GM21737 (cell line): ENCODE measurements around the gene FOXC1.

ENCODE experiments used
- ATAC-seq: cut with Tn5 transposase; IDR thresholded peaks from one replicate; pipeline ENCODE4 v1.9.1; 2021; ENCODE audit warnings: mild to moderate bottlenecking, moderate library complexity; ENCODE audit not compliant: unreplicated experiment

FOXC1 gene

DNA sequence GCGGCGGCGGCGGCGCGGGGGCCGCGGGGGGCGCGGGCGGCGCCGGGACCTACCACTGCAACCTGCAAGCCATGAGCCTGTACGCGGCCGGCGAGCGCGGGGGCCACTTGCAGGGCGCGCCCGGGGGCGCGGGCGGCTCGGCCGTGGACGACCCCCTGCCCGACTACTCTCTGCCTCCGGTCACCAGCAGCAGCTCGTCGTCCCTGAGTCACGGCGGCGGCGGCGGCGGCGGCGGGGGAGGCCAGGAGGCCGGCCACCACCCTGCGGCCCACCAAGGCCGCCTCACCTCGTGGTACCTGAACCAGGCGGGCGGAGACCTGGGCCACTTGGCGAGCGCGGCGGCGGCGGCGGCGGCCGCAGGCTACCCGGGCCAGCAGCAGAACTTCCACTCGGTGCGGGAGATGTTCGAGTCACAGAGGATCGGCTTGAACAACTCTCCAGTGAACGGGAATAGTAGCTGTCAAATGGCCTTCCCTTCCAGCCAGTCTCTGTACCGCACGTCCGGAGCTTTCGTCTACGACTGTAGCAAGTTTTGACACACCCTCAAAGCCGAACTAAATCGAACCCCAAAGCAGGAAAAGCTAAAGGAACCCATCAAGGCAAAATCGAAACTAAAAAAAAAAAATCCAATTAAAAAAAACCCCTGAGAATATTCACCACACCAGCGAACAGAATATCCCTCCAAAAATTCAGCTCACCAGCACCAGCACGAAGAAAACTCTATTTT, 2.0 kb downstream of the FOXC1 start:
- no peak for ATAC-seq

DNA sequence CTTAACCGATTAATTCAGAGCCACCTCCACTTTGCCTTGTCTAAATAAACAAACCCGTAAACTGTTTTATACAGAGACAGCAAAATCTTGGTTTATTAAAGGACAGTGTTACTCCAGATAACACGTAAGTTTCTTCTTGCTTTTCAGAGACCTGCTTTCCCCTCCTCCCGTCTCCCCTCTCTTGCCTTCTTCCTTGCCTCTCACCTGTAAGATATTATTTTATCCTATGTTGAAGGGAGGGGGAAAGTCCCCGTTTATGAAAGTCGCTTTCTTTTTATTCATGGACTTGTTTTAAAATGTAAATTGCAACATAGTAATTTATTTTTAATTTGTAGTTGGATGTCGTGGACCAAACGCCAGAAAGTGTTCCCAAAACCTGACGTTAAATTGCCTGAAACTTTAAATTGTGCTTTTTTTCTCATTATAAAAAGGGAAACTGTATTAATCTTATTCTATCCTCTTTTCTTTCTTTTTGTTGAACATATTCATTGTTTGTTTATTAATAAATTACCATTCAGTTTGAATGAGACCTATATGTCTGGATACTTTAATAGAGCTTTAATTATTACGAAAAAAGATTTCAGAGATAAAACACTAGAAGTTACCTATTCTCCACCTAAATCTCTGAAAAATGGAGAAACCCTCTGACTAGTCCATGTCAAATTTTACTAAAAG, 2.7 kb downstream of the FOXC1 start:
- no peak for ATAC-seq

DNA sequence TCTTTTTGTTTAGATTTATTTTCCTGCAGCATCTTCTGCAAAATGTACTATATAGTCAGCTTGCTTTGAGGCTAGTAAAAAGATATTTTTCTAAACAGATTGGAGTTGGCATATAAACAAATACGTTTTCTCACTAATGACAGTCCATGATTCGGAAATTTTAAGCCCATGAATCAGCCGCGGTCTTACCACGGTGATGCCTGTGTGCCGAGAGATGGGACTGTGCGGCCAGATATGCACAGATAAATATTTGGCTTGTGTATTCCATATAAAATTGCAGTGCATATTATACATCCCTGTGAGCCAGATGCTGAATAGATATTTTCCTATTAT, 3.2 kb downstream of the FOXC1 start:
- ATAC-seq, result no peak

DNA sequence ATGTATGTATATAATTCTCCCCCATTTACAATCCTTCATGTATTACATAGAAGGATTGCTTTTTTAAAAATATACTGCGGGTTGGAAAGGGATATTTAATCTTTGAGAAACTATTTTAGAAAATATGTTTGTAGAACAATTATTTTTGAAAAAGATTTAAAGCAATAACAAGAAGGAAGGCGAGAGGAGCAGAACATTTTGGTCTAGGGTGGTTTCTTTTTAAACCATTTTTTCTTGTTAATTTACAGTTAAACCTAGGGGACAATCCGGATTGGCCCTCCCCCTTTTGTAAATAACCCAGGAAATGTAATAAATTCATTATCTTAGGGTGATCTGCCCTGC, 3.6 kb downstream of the FOXC1 start:
- ATAC-seq, result no peak

DNA sequence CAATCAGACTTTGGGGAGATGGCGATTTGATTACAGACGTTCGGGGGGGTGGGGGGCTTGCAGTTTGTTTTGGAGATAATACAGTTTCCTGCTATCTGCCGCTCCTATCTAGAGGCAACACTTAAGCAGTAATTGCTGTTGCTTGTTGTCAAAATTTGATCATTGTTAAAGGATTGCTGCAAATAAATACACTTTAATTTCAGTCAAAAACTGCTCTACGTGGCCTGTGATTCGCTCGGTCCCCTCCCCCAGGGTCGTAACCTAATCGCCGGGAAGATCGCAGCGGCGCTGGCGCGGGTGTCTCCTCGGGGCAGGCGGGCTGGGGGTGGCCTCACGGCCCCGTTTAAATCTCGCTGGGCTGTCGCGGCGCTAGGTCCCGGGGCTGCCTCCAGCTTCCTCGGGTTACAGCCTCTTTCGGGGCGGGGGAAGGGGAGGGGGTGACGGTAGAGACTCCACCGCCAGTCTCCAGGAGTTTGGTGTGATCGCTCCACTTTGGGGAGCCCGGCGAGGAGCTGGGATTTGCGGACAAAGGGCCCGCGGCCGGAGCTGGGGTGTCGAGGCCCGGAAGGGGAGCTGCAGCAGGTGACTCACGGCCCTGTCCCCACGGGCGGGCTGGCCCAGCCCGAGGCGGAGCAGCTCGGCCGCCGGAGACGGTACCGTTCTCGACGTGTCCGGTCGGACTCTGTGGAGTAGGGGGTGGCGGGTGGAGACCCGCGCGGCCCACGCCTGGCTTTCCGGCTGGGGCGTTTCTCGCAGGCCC, 4.2 kb downstream of the FOXC1 start:
- no peak for ATAC-seq

DNA sequence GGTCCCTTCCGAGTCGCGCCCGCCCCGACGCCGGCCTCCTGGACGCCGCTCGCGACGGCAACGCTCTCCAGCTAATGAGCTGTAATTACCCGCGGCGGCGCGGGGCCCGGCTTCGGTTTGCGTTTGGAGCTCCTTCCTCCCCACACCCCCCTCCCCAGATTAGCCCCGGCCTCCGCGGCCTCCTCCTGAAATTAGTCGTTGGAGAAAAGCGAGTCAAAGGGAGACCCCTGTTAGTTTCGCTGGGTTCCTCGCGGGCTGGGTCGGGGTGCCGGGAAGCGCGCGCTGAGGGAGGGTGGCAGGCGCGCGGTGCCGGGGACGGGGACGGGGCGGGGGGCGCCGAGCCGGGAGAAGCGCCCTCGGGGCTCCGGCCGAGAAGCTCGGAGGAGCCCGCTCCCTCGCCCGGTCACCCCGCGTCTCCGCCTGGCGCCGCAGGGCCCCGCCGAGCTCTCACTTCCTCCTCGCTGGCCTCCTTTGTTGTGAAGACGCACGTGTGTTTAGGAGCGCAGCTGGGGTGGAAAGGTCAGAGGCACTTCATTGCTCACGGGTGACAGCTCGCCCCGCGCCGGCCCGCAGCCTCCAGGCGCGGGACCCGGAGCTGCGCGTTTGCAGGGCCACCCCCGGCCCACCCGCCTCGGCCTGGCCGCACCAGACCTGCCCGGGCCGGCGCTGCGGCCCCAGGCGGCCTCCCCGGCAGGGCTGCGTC, 4.9 kb downstream of the FOXC1 start:
- ATAC-seq, result no peak

DNA sequence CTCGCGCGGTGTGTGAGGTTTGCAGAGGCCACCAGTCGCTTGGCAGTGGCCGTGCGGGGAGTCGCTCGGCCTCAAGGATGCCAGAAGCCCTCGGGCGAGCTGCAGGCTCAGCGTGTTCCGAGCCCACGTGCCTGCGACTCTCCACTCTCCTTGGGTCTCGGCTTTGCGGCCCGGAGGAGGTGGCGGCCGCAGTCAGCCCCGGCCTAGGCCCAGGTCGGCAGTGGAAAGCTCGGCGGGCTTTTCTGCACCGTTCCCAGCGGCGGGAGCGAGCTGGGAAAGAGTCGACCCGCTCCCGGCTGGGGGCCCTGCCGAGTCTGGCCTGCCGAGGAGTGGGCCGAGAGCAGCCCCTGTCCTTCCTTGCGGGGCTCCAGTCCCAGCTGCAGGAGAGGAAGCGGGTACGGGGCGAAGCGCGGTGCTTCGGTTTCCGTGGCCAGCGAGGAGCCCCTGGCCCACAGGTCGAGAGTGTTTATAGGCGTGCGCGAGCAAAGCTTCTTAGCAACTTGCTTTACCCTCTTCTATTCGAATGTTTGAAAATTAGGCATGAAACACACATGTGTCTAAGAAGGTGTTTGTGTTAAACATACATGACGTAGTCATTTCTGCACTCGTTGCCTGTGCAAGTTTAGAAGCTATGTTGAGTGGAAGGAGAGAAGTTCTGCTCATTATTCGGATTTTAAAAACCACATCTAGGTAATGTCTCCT, 5.6 kb downstream of the FOXC1 start:
- ATAC-seq, result no peak

DNA sequence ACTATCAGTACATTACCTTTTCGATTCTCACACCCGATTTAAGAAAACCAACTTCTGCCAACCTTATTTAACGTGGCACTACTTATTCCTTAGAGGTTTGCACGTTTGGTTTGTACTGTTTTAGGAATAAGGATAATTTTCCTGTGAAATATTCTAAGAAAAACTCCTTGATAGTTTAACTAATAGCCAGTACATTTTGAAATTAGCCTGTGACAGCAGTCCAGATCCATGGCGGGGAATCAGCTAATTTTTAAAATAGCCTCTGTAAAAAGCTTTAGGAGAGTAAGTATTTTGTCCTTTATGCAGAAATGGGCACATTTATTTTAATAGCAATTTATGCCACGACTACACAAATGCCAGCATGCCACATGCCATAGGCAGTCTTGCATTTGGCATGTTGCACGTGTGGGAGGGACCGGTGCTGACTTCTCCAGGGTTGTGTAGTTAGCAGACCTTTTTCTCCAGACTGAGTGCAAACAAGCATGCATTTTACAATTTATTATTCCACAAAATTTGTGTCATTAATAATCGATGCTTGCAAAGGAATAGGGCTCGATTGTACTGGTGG, 6.2 kb downstream of the FOXC1 start:
- no peak for ATAC-seq

DNA sequence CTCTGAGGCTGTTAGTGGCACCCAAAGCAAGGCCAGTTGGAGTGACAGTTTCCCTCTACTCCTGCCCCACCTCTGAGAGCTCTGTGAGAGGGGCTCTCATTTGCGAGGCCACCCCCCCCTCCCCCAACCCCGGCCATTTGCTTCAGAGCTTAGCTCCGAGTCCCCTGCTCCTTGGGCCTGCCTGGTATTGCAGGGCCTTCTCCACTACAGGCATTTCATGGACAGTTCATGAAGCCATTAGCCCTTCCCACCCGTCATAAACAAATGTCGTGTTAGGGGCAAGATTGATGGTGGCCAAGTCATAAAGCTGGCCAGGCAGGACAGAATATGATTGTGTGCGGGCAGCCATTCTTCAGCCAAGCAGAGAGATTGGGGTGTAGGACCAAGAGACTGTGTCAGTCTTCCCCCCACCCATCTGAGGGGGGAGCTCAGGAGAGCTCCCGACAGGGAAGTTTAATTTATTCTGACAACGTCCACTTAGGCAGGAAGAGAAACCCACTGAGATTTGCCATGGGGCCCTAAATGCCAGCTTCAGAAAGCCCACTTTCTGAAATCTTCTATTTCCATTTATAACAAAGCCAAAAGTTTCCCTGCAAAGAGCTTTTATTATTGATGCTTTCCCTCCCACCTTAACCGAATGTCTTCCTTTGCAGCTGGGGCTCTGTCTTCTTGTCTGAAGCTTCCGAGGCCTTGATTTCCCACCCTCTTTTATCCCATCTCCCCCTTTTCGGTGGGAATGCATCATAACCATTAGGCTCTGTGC, 7.2 kb downstream of the FOXC1 start:
- ATAC-seq, result no peak

DNA sequence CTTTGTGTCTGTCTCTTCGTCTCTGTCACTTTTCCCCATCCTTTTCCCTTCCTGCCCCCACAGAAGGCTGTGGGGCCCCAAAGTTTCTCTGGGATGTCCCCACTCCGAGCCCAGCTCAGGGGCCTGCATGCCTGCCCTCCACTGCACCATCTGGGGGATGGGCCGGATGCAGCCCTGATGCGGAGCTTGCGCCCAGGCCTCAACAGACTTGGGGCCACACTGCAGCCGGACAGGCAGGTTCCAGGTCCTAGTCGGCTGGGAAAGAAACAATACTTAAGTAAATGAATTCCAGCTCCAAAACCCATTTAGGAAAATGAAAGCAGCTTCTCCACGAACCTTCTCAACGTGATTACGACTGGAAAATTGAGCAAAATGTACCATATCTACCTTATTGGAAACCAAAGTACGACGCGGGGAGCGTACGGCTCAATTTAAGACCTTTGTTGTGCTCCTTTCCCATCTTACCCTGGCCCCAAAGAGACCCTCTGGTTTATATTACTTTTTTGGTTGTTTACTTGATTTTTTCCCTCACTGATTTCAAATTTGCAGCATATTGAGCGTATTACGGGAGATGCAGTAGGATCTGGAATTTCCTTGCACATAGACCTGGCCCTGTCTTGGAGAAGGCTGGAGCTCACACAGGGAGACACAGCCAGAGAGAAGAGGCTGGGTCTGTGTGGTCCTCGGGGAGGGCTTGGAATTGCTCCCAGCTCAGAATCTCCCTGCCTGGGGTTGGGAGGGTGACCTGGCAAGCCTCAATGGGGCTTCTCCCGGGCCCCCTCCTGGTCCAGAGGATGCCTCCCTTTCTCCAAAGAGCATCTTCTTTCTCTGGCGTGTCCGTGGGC, 8.0 kb downstream of the FOXC1 start:
- no peak for ATAC-seq

DNA sequence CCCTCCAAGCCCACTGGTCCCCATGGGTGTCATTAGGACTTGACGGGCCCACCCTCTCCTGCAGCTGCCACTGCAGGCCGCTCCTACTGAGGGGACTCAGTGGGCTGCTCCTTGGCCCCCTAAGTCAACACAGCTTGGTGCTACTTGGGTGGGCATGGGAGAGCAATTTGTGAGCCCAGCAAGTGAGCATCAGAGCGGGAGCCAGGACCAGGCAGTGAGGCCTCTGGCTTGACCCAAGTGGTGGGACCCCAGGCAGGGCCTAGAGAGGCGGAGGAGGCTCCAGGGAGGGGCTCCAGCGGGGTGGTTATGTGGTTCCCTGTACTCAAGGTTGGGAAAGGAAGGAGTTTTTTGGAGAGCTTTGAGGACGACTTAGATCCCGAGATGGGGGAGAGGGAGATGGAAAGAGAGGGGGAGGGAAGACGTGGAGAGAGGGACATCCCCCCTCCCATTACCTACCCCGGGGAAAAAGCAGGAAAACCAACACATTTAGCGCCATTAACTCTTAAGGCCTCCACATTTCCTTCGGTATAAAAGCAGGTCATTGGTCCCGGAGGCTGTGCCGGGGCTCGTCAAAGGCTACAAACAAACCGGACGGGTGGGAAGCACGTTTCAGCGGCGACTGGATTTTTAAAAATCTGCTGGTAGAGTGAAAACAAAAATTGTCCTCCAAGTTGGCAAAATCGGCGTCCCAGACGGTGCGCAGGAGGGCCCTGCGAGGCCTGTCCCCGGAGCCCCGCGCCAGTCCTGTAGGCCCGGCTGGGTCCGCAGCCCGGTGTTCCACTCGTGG, 8.8 kb downstream of the FOXC1 start:
- no peak for ATAC-seq

DNA sequence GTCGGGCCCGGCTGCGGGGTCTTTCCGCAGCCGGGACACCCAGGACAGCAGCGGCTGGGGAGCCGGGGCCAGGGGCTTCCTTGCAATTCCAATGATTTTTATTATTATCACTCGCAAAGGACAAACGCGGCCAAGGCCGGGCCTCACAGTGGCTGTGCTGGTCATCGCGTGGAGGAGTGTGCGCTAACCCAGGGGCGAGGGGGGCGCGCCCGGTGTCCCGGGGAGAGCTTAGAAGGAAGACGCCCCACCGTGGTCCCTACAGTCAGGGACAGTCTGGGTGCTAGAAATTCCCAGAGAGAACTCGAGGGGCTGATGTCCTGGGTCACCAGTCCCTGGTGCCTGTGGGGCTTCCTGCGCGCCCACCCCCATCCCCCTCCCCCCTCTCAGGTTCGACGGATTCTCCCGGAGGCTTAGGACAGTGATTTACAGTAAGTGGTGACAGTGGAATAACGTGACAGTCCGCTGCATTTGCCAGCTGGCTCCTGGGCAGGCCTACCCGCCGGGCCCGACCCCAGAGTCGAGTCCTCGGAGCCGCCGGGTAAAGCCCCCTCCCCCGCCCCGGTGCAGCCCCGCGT, 9.5 kb downstream of the FOXC1 start:
- ATAC-seq, result no peak

DNA sequence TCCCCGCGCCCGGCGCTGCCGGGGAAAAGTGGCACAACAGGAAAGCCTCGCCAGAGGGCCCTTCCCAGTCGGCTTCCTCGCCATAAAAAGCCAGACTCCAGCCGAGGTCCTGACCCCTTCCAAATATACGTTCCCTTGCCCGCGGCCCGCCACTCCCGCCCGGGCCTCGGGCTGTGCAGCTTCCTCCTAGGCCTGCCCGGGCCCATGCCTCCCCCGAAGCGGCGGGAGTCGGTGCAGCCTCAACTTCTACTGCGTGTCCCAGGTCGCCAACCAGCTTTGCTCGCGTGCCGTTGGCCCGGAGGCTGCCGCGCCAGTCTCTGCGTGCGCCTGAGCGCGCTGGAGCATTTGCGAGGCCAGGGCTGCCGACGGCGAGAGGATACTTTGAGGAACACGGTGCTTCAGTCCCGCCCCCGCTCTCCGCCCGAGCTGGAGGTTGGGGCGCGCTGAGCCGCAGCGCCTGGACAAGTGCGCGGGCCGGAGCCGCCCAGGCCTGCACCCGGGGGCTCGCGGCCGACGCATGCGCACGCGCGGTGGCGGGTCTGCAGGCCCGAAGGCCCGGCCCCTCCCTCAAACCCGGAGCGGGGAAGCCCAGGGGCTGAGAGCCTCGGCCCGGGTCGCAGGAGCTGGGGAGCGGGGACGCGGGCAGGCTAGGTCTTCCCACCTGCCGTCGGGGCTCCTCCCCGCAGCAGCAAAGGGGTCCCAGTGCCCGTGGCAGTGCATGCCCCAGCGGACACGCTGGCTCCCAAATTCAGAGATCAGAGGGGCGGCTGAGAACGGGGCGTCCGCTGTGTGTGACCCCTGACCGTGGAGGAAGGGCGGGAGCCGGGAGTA, 10.2 kb downstream of the FOXC1 start:
- no peak for ATAC-seq

DNA sequence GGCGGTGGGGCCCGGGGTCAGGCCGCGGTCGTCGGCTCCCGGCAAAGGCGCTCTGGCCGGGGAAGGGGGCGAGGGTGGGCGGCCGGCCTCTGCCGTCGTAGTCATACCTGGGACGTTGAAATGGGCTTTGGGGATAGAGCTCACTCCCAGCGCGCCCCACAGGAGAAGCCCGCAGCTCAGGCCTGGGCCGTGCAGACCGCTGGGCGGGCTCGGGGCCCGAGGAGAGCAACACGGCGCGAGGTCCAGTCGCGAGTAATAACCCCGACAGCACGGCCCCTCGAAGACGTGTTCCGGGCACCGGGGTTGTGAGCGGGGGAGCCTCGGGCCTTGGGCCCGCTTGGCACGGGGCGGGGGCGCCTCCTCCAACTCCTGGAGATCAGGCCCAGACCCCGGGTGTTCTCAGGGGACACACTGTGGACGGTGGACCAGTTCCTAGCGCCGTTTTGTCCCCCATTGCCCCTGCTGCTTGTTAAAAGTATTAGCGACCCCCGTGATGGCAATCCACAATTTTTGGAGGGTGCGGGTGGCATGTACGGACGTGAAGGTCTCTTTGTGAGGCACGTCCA, 10.9 kb downstream of the FOXC1 start:
- ATAC-seq, result no peak

DNA sequence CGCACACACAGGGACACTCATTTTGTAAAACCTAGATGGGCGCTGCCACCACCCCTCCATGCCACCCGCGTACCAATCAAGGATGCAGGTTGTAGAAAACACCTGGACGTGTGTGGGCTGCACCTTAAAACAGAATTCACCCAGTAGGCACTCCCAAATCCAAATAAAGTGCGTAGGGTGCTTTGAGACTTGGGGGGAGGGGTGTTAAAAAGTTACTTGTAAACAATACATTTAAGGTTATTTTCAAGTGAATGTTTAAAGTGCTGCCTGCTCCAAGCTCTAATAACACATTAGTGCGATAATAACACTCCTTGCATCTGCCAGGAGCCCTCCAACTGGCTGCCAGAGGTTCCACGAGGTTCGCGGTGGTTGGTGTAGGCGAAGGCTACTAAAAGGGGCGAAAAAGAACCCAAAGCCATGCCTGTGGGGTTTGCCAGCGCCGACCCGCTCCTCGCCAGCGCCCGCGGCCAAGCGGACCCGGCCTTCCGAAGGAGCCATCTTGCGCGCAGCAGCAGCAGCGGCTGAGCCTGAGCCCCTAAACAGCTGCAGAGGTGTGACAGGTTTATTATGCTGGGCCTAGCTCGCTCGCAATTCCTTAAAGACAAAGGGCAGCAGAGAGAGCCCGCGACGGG, 11.5 kb downstream of the FOXC1 start:
- ATAC-seq, result no peak

DNA sequence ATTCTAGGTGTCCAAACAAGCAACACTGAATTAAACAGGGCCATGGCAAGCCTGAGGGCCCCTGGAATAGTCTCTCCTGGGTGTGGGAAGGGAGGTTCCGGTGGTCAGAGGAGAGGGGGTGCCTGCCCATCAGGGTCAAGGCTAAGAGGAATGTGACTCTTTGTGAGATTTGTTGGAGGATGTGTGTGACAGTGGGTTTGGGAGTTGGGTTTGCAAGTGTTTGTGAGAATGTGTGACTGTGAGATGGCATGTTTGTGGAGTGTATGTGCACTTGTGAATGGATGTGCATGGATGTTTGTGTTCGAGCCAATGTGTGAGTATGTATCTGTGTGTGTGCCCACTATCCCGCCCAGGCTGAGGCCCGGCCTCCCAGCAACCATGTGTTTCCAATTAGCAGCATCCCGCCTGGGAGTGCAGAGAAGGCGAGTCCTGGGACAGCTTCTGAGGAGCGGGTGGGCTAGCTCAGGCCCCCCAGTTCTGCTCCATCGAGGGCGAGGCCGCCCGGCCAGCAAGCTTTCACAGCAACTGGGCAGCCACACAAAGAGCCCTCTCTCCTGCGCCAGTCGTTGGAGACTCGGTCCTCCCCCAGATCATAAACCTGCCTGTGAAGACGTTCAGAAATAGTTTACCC, 12.6 kb downstream of the FOXC1 start:
- no peak for ATAC-seq
